Measurements from ENCODE around the gene SYCN.

Gene SYCN

GRCh38 chr19:39158646-39159260 lies 45.3 kb downstream of the SYCN start:
- H3K79me2 ChIP-seq = peaks cover 88% of the 10 kb centered on the region
- H3K4me1 ChIP-seq = peaks cover 60% of the 10 kb centered on the region
- no peaks in the 10 kb centered on the region for H3K9me3 ChIP-seq (ENCODE audit: control insufficient read depth, low read length)
- TF ChIP-seq CTCF (IDR thresholded peaks at IDR 0.05) = no peak
- H3K36me3 ChIP-seq (ENCODE audit: control insufficient read depth, insufficient read depth, low read length) = no peaks in the 10 kb centered on the region
- no peak overlapping the region for H2AFZ ChIP-seq
- H3K27me3 ChIP-seq (ENCODE audit: control insufficient read depth, insufficient read depth, low read length) = no peaks in the 10 kb centered on the region
- H3K4me3 ChIP-seq (ENCODE audit: low read depth, low read length) = no peak overlapping the region
- no peak overlapping the region for H3K27ac ChIP-seq
- H3K9ac ChIP-seq = no peak overlapping the region
- no peak overlapping the region for H3K4me2 ChIP-seq (ENCODE audit: low read length)

DNA sequence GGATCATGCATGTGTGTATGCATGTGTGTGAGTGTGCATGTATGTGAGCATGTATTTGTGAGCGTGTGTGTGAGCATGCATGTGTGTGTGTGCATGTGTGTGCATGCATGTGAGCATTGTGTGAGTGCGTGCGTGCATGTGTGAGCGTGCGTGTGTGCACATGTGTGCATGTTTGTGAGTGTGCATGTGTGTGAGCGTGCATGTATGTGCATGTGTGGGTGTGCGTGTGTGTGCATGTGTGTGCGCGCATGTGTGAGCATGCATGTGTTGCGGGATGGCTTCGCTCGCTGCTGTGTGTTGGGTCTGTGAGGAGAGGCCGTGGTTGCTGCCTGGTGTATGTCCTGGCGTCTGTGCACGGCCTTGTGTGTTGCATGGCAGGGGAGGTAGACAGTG lies 46.1 kb downstream of the SYCN start:
- peaks cover 56% of the 10 kb centered on the region for H3K4me1 ChIP-seq
- no peaks in the 10 kb centered on the region for H3K27me3 ChIP-seq (ENCODE audit: control insufficient read depth, insufficient read depth, low read length)

DNA sequence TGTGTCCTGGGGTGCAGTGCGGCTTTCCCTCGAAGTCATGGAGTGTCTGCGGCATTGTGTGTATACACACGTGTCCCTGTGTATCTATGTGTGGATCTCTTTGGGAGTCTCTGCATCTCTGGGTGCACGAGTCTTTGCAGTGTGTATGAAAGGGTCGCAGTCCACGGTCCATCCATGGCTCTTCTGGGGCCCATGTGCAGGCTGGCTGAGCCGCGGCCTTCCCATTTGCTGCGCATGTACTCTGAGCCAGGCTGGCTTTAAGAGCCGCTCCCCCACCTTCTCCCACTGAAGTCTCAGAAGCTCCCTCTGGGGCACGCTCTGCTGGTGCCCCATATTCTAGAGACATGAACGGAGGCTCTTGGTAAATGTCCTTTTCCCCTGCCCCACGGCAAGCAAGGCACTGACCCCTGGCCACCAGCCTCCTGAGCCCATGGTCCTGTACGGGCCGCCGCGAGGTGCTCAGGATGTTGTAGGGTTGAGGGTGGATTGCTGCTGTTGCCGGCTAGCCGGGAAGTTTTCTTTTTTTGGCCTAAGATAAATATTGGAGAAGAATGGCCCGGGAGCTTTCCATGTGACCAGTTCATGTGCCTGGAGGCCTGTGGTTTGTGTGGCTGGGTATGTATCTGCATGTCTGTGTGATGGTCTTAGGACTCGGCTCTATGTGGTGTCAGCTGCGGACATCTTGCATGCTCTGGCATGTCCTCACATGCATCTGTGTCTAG lies 46.6 kb downstream of the SYCN start:
- Histone ChIP-seq H3K36me3 (ENCODE audit: control insufficient read depth, insufficient read depth, low read length) (no peaks in the 10 kb centered on the region), H3K9me3 (ENCODE audit: control insufficient read depth, low read length) (no peaks in the 10 kb centered on the region), H2AFZ (no peak overlapping the region), H3K4me1 (peaks cover 50% of the 10 kb centered on the region), H3K4me3 (ENCODE audit: low read depth, low read length) (no peak overlapping the region), H3K9ac (no peak overlapping the region), H3K27me3 (ENCODE audit: control insufficient read depth, insufficient read depth, low read length) (no peaks in the 10 kb centered on the region), H3K27ac (no peak overlapping the region), H3K79me2 (peaks cover 88% of the 10 kb centered on the region), H3K4me2 (ENCODE audit: low read length) (no peak overlapping the region)
- TF ChIP-seq CTCF (IDR thresholded peaks at IDR 0.05) = no peak

More for the DNA sequence above, 46.1 kb downstream of the SYCN start:
- H3K9me3 ChIP-seq (ENCODE audit: control insufficient read depth, low read length) = no peaks in the 10 kb centered on the region
- H3K27ac ChIP-seq = no peak overlapping the region
- TF ChIP-seq CTCF (IDR thresholded peaks at IDR 0.05) = no peak
- no peaks in the 10 kb centered on the region for H3K36me3 ChIP-seq (ENCODE audit: control insufficient read depth, insufficient read depth, low read length)
- H3K79me2 ChIP-seq = peaks cover 88% of the 10 kb centered on the region
- H3K4me3 ChIP-seq (ENCODE audit: low read depth, low read length) = no peak overlapping the region
- H2AFZ ChIP-seq = no peak overlapping the region
- H3K4me2 ChIP-seq (ENCODE audit: low read length) = no peak overlapping the region
- H3K9ac ChIP-seq = no peak overlapping the region

DNA sequence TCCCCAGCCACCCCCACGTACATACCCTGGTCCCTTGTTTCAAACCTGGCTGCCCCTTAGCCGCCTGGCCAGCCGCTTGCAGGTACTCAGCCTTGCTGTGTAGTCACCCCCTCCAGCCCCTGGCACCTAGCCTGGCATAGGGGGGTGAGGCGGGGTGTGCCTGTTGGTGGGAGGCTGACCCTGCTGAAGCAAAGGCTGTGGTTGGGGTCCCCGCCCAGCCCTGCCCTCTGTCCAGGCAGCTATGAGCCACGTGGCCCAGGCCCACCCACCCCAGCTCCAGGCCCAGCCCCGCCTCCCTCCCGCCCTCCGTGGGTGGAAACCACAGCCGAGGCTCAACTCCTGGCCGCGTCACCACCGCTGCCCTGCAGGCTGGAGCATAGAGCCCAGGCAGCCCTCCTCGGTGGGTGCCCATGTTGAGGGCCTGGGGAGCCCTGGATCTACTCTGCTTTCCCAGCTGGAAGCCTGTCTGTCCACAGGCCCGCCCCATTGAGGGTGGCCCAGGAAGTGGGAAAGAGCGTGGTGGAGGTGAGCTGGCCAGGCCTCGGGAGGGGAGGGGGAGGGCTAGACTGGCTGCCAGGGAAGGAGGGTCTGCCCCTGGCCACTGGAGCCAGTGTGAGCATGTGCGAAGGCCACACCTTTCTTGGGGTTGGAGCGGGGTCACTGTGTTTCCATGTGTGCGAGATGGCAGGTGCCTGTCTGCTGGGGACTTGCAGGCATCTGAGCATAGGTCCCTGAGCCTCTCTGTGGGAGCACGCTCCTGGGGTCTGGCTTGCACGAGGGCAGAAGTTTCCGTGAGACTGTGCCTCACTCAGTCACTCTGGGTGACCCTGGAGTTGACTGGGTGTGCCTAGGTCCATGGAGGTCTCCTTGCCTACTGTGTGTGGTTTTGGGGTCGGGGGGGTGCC lies 47.5 kb downstream of the SYCN start:
- H3K79me2 ChIP-seq = peaks cover 88% of the 10 kb centered on the region
- H3K9ac ChIP-seq = no peak overlapping the region
- no peak overlapping the region for H2AFZ ChIP-seq
- H3K27ac ChIP-seq = peak overlapping the region; percentile 81
- H3K9me3 ChIP-seq (ENCODE audit: control insufficient read depth, low read length) = no peaks in the 10 kb centered on the region
- no peak overlapping the region for H3K4me3 ChIP-seq (ENCODE audit: low read depth, low read length)
- no peak for TF ChIP-seq CTCF (IDR thresholded peaks at IDR 0.05)
- no peak overlapping the region for H3K4me2 ChIP-seq (ENCODE audit: low read length)
- no peaks in the 10 kb centered on the region for H3K36me3 ChIP-seq (ENCODE audit: control insufficient read depth, insufficient read depth, low read length)
- no peaks in the 10 kb centered on the region for H3K27me3 ChIP-seq (ENCODE audit: control insufficient read depth, insufficient read depth, low read length)
- H3K4me1 ChIP-seq = peaks cover 48% of the 10 kb centered on the region

Measured in parathyroid adenoma (tissue), 2 donors.